ENCODE data around the gene TEK.
"Not testable (repeated sequence)": the region's sequence is repeated elsewhere in the genome, so short reads cannot be mapped to it uniquely, and the experiment has no call there.

TEK gene

DNA sequence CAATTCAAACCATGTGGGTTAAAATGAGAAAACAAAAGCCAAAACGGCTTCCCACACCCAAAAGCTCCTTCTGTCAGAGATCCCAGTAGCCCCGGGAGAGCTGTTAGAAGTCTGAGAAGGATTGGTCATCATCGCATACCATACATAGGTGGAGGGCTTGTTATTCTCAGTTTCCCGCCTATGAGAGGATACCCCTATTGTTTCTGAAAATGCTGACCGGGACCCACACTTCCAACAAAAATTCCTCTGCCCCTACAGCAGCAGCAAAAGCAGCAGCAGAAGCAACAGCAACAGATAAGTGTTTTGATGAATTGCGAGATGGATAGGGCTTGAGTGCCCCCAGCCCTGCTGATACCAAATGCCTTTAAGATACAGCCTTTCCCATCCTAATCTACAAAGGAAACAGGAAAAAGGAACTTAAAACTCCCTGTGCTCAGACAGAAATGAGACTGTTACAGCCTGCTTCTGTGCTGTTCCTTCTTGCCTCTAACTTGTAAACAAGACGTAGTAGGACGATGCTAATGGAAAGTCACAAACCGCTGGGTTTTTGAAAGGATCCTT, at the start of gene TEK:
Gene TEK (plus strand): TSS at position 245 of the 561 bp plus-strand sequence. CDS start 366 bp downstream, outside the sequence.
- no peak for DNase-seq

GRCh38 chr9:27059412-27059811, 49.6 kb upstream of the TEK start:
- DNase-seq = no peak

- no peak for DNase-seq
Observed at GRCh38 chr9:27059907-27060306, 49.1 kb upstream of the TEK start.

GRCh38 chr9:27065288-27065687, 43.7 kb upstream of the TEK start:
- DNase-seq = no peak

- no peak for DNase-seq
Observed at GRCh38 chr9:27073841-27074728, 34.9 kb upstream of the TEK start.

- no peak for DNase-seq
Observed at GRCh38 chr9:27078685-27079084, 30.3 kb upstream of the TEK start.

DNA sequence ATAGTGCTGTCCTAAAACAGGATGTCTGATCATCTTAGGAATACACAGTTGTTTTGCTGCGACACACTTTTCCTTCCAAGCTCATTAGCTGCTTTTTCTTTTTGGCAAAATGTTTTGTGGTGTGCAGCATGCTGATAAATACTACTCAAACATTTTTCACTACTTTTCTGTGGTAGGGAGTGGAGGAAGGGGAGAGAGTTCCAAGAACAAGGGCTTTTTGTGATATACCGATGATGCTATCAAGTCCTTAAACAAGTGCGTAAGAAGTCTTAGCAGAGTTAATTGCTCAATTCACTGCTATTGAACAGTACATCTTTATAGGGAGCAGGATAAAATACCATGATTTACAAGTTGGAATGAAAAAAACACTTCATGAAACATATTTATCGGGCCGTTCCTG, 23.6 kb upstream of the TEK start:
- DNase-seq = no peak

DNA sequence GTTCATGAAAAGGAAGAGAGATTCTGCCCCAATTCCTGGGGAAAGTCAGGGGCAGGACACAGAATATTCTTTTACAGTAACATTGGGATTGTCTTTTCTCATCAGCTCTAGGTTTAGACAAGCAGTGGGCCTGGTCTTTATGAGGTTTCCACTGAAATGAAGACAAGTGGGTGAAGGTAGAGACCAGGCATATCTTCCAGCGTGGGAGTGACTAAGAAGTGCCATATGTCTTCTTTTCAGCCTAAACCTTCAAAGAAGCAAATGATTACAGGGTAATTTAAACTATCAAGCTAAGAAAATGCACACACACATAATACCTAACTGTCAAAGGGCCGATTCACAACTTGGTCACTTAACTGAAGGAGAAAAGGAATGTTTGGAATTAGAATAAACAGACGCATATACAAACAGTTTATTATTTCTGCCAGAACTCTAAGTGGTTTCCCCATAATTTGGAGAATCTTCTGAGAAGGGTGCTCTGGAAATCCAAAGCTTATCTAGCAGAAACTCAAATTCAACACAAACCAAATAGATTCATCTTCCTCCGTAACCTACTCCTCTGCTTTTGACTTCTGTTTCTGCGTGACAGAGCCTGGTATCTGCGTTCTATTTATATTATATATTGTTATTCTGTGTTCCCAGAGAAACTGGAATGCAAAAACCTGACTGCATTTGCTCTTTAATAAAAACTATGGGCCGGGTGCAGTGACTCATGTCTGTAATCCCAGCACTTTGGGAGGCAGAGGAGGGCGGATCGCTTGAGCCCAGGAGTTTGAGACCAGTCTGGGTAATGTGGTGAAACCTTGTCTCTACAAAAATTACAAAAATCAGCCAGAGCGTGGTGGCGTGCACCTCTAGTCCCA, 22.0 kb upstream of the TEK start:
- DNase-seq = no peak

DNA sequence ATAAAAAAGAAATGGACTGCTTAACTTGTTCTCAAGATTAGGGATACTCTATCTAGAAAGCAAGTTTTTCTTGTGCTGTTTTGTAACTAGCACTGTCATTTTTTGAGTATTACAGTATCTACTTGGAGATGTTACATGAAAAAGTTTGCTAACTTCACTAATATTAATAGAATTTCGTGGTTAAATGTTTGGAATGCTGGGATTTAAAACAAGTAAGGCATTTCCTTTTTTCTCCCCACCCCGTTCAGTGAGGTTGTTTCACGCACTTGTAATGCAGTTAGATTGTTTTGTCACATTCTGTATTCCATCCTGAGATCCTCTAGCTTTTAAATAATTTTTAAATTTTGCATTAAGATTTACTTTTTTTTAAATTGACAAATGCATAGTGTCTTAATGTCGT, 20.0 kb upstream of the TEK start:
- DNase-seq = no peak

DNA sequence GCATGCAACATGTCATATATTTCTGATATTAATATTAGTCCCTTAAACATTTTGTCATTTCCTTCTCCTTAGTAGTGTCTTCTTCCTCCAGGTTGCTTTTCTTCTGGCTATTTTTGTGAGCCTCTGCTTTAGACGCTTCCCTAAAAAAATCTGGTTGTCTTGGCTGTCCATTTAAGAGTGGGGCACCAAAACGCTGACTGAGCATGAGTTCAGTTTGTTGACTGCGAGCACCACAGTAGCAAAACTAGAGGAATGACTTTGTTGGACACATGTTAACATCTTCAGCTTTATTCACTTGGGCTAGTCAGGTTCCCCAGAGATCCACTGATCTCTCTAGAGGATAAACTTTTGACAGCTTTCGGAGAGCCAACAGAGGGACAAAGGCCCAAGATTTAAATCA, 19.3 kb upstream of the TEK start:
- DNase-seq = no peak

DNA sequence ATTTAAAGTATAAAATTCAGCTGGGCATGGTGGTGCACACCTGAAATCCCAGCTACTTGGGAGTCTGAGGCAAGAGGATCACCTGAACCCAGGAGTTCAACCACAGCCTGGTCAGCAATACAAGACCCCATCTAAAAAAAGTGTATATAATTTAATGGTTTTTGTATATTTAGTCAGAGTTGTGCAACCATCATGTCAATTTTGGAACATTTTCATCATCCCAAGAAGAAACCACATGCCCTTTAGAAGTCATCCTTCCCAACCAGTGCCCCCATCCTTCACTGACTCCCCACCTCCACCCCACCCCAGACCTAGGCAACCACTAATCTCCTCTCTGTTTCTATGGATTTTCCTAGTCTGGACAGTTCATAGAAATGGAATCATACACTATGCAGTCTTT, 18.8 kb upstream of the TEK start:
- DNase-seq = no peak

DNA sequence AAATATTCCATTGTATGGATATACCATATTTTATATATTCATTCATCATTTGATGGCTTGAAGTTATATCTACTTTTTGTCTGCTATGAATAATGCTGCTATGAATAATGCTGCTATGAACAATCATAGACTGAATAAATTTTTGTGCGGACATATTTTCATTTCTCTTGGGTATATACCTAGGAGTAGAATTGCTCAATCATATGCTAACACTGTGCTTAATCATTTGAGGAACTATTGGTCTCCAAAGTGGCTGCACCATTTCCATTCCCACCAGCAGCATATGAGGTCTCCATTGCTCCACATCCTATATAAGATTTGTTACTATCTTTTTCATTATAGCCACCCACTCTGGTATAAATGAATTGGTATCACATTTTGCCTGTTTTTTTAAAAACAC, 18.3 kb upstream of the TEK start:
- no peak for DNase-seq

DNA sequence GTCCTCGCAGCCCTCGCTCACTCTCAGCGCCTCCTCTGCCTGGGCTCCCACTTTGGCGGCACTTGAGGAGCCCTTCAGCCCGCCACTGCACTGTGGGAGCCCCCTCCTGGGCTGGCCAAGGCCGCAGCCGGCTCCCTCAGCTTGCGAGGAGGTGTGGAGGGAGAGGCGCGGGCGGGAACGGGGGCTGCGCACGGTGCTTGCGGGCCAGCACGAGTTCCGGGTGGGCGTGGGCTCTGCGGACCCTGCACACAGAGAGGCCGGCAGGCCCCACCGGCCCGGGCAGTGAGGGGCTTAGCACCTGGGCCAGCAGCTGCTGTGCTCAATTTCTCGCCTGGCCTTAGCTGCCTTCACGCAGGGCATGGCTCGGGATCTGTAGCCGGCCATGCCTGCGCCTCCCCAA, 16.5 kb upstream of the TEK start:
- DNase-seq = not testable (repeated sequence)

DNA sequence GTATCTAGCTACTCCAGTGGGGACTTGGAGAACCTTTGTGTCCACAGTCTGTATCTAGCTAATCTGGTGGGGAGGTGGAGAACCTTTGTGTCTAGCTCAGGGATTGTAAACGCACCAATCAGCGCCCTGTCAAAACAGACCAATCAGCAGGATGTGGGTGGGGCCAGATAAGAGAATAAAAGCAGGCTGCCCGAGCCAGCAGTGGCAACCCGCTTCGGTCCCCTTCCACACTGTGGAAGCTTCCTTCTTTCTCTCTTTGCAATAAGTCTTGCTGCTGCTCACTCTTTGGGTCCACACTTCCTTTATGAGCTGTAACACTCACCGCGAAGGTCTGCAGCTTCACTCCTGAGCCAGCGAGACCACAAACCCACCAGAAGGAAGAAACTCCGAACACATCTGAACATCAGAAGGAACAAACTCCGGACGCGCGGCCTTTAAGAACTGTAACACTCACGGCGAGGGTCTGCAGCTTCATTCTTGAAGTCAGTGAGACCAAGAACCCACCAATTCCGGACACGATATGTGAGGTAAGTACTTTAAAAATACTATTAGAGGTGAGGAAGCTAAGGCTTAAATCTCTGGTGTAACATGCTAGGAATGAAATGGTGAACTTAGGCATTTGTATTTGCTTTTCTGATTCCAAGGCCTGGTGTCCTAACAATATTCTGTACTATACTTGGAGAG, 15.5 kb upstream of the TEK start:
- DNase-seq = not testable (repeated sequence)

GRCh38 chr9:27094640-27095298, 14.3 kb upstream of the TEK start:
- DNase-seq = no peak

DNA sequence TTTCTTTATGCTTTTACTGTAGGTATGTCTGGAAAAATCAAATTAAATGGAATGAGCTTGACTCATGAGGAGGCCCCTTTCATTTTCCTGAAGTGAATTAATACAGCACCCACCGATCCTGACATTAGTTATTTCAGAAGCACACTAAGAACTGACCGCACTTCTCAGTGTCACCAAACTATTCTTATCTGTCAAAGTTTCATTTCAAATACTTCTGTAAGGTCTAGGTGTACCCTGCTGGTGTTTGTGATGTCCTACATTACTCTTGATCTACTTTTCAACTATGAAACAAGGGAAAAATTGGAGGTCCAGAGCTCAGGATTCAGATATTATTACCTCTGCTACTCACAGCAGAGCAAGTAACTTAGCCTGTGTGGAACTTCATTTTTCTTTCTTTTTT, 1.8 kb upstream of the TEK start:
- DNase-seq = no peak

DNA sequence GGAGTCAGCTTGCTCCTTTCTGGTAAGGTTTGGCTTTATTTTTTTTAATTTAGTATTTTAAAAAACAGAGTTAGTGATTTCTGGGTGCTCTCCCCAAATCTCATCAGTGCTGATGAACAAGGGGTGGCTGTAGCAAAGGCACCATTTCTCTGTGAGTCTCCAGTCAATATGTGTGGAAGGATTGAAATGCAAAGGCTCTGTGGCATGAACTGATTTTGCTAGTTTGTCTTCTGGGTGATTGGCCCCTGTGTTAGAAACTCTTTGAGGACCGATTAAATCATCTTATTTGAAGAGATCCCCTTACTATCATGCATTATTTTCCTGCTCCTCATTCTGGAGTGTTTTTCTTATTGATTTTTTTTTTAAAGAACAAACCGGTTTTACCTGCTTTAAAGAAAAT, 596 bp downstream of the TEK start:
- DNase-seq = no peak

GRCh38 chr9:27110181-27110580, 1.2 kb downstream of the TEK start:
- no peak for DNase-seq

DNA sequence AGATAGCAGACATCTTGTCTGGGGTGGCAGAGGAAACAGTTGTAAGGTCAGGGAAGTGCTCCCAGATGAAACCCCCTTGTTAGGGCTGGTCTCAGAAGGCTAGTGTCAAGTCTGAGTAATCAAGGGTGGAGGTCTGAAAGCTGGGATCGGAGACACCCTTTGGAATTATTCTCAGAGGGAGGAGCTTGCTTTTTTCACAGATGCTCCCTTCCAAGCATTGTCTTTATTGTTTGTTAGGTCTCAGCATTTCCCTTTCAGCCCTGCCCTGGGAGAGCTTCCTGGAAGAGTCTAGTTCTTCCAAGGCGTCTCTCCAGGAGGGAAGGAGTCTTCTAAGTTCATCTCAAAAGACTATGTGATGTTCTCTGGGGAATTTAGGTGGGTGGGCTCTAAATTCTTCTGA, 3.2 kb downstream of the TEK start:
- DNase-seq = no peak

- peak; percentile 51 for DNase-seq
Observed at GRCh38 chr9:27117489-27118135, 8.6 kb downstream of the TEK start.

GRCh38 chr9:27118916-27119315, 9.9 kb downstream of the TEK start:
- no peak for DNase-seq

- DNase-seq = no peak
Observed at GRCh38 chr9:27124151-27124550, 15.1 kb downstream of the TEK start.
